ENCODE results near the gene RBM3.

DNA sequence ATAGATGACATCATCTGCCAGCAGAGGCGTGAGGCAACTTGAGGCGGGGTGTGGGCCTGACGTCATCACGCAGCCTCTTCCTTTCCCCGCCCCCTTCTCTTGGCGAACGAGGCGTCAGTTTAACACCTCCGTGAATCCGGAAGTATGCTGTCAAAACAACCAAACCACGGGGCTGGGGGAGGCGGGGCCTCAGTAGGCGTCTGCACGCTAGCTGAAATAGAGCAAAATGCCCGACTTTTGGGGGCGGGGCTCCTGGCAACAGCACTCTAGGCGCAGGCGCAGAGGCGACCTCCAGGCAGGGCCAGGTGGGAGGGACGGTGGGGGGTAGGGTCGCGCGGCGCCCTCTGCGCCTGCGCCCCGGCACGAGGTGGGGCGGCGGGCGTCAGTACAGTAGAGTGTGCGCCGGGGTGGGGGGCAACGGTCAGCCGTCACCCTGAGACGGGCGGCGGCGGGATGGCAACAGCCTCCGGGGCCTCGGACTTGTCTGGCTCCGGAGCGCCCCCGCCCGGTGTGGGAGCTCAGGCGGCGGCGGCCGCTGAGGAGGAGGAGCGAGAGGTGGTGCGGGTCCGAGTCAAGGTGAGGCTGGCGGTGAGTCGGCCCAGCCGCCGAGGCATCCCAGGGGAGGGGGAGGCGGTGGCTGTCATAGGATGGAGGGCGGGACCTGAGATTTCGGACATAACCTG is 34.8 kb upstream of the RBM3 start, which contains the start of gene TBC1D25:
- TF ChIP-seq, protein P1, sequence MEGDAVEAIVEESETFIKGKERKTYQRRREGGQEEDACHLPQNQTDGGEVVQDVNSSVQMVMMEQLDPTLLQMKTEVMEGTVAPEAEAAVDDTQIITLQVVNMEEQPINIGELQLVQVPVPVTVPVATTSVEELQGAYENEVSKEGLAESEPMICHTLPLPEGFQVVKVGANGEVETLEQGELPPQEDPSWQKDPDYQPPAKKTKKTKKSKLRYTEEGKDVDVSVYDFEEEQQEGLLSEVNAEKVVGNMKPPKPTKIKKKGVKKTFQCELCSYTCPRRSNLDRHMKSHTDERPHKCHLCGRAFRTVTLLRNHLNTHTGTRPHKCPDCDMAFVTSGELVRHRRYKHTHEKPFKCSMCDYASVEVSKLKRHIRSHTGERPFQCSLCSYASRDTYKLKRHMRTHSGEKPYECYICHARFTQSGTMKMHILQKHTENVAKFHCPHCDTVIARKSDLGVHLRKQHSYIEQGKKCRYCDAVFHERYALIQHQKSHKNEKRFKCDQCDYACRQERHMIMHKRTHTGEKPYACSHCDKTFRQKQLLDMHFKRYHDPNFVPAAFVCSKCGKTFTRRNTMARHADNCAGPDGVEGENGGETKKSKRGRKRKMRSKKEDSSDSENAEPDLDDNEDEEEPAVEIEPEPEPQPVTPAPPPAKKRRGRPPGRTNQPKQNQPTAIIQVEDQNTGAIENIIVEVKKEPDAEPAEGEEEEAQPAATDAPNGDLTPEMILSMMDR (IDR thresholded peaks at IDR 0.05): peak; percentile 15 to 58 (median 30)
- TF ChIP-seq POLR2A (IDR thresholded peaks at IDR 0.05) (peak in 3 of 4 donors; percentile 39 to 68 (median 51)), POLR2AphosphoS5 (IDR thresholded peaks at IDR 0.05) (peak; percentile 70 to 78)
